Tibial nerve (tissue), 4 donors: ENCODE data around the gene TRPM4. TPM values are rescaled to one million over a fixed set of nuclear protein-coding genes. Genes with fewer than 3 reads are reported as not detected.

Source experiments
- DNase-seq, 2 donors: peaks; one replicate each; pipeline ENCODE4 v3.0.0-alpha.2; 2019; ENCODE audit warnings: low spot score in 2 of 2
- H3K27ac ChIP-seq, 4 donors: fragments of 200-600 bp; sonication (generic) in 3 of 4; one replicate each; pipeline ENCODE4 v1.5.1; 2017 to 2019; ENCODE audit warnings: mild to moderate bottlenecking in 1 of 4
- H3K27me3 ChIP-seq, 2 donors: fragments of 200-600 bp; sonication (generic) in 1 of 2; one replicate each; pipeline versions ENCODE4 v1.5.1 to v1.6.0; 2017 to 2019
- H3K36me3 ChIP-seq, 3 donors: fragments of 200-600 bp; sonication (generic); one replicate each; pipeline ENCODE4 v1.5.1; 2018 to 2019
- H3K4me1 ChIP-seq, 4 donors: fragments of 200-600 bp; sonication (generic) in 3 of 4; one replicate each; pipeline ENCODE4 v1.5.1; 2017 to 2019
- H3K4me3 ChIP-seq, 4 donors: fragments of 200-600 bp; sonication (generic) in 3 of 4; one replicate each; pipeline ENCODE4 v1.5.1; 2017 to 2019; ENCODE audit warnings: mild to moderate bottlenecking in 1 of 4, moderate library complexity in 1 of 4
- H3K9me3 ChIP-seq, 4 donors: fragments of 200-600 bp; sonication (generic) in 3 of 4; one replicate each; pipeline ENCODE4 v1.5.1; 2017 to 2019
- EP300 ChIP-seq, 2 donors: sonication (generic); formaldehyde crosslinking; IDR thresholded peaks; one replicate each; pipeline ENCODE4 v1.6.1; 2017; ENCODE audit warnings: antibody characterized with exemption in 2 of 2, mild to moderate bottlenecking in 1 of 2
- POLR2A ChIP-seq, 2 donors: fragments of 450-650 bp; IDR thresholded peaks; one replicate each; pipeline ENCODE4 v1.6.1; 2017; ENCODE audit warnings: antibody characterized with exemption in 2 of 2, mild to moderate bottlenecking in 2 of 2, moderate library complexity in 2 of 2
- WGBS, 2 donors: methylation state at CpG; one replicate each; pipeline ENCODE4 v1.1.5; 2018; 5-methylcytosine and 5-hydroxymethylcytosine counted together
- total RNA-seq, 4 donors: library from RNA; depleted of rRNA; stranded (reverse); fragments of >200 nt; gene quantifications; one replicate each; pipeline ENCODE4 v1.1.0, GENCODE V29; 2016
- TF ChIP-seq, protein P1 (sequence below), 5 experiments: fragments of 200-600 bp in 3 of 5; fragments of 450-650 bp in 2 of 5; sonication (generic) in 3 of 5; IDR thresholded peaks; one replicate each; pipeline ENCODE4 v1.5.1; 2016 to 2019; ENCODE audit warnings: antibody characterized with exemption in 5 of 5, mild to moderate bottlenecking in 3 of 5, moderate library complexity in 2 of 5

The TRPM4 gene
- total RNA-seq, 4 donors from 2014 or later, result 12.6 to 22.4 (median 16.7) TPM

GRCh38 chr19:49132974-49133609, 24.5 kb upstream of the TRPM4 start:
- 26% methylated on average over 40 to 48 of the region's 49 CpGs for WGBS, 2 donors

GRCh38 chr19:49133621-49134454, 23.8 kb upstream of the TRPM4 start:
- H3K4me1 ChIP-seq, result peaks cover 0 to 30% (median 8%) of the 10 kb centered on the region in 4 donors
- DNase-seq, result no peak
- H3K27ac ChIP-seq, result no peak overlapping the region
- 20% methylated on average over 42 of the region's 42 CpGs for WGBS, 2 donors
- H3K27me3 ChIP-seq, result peaks cover 0 to 46% of the 10 kb centered on the region in 2 donors
- no peaks in the 10 kb centered on the region for H3K36me3 ChIP-seq
- peak overlapping the region in 2 of 4 donors; percentile 27 to 38 for H3K4me3 ChIP-seq
- TF ChIP-seq EP300 (IDR thresholded peaks at IDR 0.05), result no peak
- TF ChIP-seq POLR2A (IDR thresholded peaks at IDR 0.05), result no peak
- TF ChIP-seq, protein P1, sequence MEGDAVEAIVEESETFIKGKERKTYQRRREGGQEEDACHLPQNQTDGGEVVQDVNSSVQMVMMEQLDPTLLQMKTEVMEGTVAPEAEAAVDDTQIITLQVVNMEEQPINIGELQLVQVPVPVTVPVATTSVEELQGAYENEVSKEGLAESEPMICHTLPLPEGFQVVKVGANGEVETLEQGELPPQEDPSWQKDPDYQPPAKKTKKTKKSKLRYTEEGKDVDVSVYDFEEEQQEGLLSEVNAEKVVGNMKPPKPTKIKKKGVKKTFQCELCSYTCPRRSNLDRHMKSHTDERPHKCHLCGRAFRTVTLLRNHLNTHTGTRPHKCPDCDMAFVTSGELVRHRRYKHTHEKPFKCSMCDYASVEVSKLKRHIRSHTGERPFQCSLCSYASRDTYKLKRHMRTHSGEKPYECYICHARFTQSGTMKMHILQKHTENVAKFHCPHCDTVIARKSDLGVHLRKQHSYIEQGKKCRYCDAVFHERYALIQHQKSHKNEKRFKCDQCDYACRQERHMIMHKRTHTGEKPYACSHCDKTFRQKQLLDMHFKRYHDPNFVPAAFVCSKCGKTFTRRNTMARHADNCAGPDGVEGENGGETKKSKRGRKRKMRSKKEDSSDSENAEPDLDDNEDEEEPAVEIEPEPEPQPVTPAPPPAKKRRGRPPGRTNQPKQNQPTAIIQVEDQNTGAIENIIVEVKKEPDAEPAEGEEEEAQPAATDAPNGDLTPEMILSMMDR (IDR thresholded peaks at IDR 0.05), result no peak
- no peaks in the 10 kb centered on the region for H3K9me3 ChIP-seq

More at GRCh38 chr19:49132974-49133609, 24.5 kb upstream of the TRPM4 start:
- TF ChIP-seq, protein P1 (IDR thresholded peaks at IDR 0.05), result no peak
- TF ChIP-seq EP300 (IDR thresholded peaks at IDR 0.05), result no peak
- H3K4me3 ChIP-seq, result peak overlapping the region in 2 of 4 donors; percentile 27 to 38
- no peaks in the 10 kb centered on the region for H3K36me3 ChIP-seq
- peaks cover 0 to 46% of the 10 kb centered on the region in 2 donors for H3K27me3 ChIP-seq
- H3K9me3 ChIP-seq, result no peaks in the 10 kb centered on the region
- H3K27ac ChIP-seq, result no peak overlapping the region
- no peak for DNase-seq
- peaks cover 0 to 37% (median 14%) of the 10 kb centered on the region in 4 donors for H3K4me1 ChIP-seq

GRCh38 chr19:49135686-49136085, 21.9 kb upstream of the TRPM4 start:
- TF ChIP-seq POLR2A (IDR thresholded peaks at IDR 0.05) (no peak), EP300 (IDR thresholded peaks at IDR 0.05) (no peak)
- TF ChIP-seq, protein P1 (IDR thresholded peaks at IDR 0.05), result no peak
- 84 to 91% methylated on average over 5 of the region's 5 CpGs for WGBS, 2 donors
- Histone ChIP-seq H3K27ac (no peak overlapping the region), H3K27me3 (peaks cover 0 to 46% of the 10 kb centered on the region in 2 donors), H3K36me3 (no peaks in the 10 kb centered on the region), H3K4me3 (no peak overlapping the region), H3K4me1 (peaks cover 0 to 25% (median 8%) of the 10 kb centered on the region in 4 donors), H3K9me3 (no peaks in the 10 kb centered on the region)
- no peak for DNase-seq

- WGBS, 2 donors, result 68 to 70% methylated on average over 10 of the region's 10 CpGs
- DNase-seq, result no peak
- Histone ChIP-seq H3K27me3 (peaks cover 0 to 46% of the 10 kb centered on the region in 2 donors), H3K4me1 (peaks cover 0 to 25% (median 8%) of the 10 kb centered on the region in 4 donors), H3K27ac (no peak overlapping the region), H3K4me3 (no peak overlapping the region), H3K9me3 (no peaks in the 10 kb centered on the region), H3K36me3 (no peaks in the 10 kb centered on the region)
- no peak for TF ChIP-seq EP300 (IDR thresholded peaks at IDR 0.05)
- TF ChIP-seq, protein P1 (IDR thresholded peaks at IDR 0.05), result no peak
- no peak for TF ChIP-seq POLR2A (IDR thresholded peaks at IDR 0.05)
Observed at GRCh38 chr19:49136771-49137171, 20.8 kb upstream of the TRPM4 start.

DNA sequence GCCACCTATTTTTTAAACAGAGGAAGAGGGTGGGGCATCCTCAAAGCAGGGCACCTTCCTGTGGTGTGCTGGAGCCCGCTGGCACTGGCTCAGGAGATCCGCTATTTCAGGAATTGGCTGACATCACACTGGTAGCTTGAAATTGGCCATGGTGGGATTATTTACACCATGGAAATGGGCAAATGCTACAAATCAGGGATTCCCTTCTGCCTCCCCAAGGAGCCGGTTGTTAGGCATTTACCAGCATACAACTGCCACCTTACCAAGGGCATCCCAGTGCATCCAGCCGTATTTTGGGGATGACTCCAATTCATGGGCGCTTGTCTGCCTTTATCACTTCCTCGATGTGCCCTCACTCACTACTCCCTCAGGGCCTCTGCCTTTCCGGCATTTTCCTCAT, 16.6 kb upstream of the TRPM4 start:
- WGBS, 2 donors, result 90% methylated on average over 7 of the region's 7 CpGs
- TF ChIP-seq, protein P1 (IDR thresholded peaks at IDR 0.05), result no peak
- TF ChIP-seq EP300 (IDR thresholded peaks at IDR 0.05) (no peak), POLR2A (IDR thresholded peaks at IDR 0.05) (no peak)

More for the DNA sequence above, 16.6 kb upstream of the TRPM4 start:
- Histone ChIP-seq H3K27ac (no peak overlapping the region), H3K9me3 (no peaks in the 10 kb centered on the region), H3K4me1 (peaks cover 0 to 25% (median 9%) of the 10 kb centered on the region in 4 donors), H3K36me3 (no peaks in the 10 kb centered on the region), H3K4me3 (no peak overlapping the region), H3K27me3 (peaks cover 0 to 34% of the 10 kb centered on the region in 2 donors)
- DNase-seq, result no peak
